ENCODE data around the gene CDH15.

Gene CDH15

DNA sequence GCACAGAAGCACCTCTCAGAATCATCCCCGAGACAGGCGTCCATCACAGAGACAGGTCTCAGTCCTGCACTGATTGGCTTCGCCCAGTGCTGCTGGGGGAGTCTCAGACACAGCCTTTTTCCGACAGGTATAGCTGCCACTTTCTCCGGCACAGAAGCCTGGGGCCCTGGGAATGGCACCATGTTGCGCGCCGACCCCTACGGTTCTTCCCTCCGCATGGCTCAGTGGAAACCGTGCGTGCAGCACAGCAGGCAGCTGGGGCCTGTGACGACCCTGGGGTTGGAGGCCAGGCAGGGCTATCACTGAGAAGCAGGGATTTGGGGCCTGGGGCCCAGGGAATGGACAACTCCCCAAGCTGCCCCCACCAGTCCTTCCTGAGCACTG is 29.7 kb upstream of the CDH15 start:
- FAIRE-seq: no peak

DNA sequence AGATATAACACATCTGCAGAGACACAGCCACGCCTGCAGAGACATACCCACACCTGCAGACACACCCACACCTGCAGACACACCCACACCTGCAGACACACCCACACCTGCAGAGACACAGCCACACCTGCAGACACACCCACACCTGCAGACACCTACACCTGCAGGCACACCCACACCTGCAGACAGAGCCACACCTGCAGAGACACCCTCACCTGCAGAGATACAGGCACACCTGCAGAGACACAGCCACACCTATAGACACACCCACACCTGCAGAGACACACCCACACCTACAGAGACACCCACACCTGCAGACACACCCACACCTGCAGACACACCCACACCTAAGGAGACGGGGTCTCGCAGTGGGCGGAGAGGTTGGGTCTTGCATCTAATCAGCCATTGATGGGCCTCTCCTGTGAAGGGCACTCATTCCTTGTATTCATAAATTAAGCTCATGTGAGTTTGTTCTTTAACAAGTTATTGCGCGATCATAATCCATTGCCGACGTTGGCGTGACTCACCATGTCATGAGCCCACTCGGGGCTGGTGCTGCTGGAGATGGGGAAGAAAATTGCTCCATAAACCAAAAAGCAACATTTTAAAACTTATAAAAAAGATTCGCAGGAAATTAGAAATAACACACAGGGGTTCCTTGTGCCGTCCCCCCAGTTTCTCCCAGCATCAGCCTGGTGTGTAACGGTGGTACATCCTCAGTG is 28.9 kb upstream of the CDH15 start:
- FAIRE-seq: no peak

DNA sequence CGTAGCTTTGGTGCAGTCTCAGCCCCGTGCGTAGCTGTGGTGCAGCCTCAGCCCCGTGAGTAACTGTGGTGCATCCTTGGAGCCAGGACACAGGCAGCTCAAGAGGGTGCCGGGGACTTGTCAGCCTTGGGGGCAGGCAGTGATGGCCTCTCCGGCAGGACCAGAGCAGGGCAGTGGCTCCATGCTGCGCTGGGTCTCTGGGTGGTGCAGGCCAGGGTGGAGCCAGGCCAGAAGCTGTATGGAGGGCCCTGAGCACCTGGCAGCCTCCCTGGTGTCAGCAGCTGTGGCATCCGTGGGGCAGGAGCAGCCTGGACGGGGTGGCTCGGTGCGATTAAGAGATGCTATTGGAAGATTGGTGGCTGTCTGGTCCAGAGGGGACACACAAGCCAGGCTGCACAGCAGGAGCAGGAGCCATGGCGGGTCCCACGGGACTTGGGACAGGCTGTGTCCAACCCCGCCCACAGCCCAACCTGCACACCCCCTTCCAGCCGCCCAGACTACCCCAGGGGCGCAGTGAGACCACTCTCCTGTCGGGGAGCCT is 28.3 kb upstream of the CDH15 start:
- no peak for FAIRE-seq

DNA sequence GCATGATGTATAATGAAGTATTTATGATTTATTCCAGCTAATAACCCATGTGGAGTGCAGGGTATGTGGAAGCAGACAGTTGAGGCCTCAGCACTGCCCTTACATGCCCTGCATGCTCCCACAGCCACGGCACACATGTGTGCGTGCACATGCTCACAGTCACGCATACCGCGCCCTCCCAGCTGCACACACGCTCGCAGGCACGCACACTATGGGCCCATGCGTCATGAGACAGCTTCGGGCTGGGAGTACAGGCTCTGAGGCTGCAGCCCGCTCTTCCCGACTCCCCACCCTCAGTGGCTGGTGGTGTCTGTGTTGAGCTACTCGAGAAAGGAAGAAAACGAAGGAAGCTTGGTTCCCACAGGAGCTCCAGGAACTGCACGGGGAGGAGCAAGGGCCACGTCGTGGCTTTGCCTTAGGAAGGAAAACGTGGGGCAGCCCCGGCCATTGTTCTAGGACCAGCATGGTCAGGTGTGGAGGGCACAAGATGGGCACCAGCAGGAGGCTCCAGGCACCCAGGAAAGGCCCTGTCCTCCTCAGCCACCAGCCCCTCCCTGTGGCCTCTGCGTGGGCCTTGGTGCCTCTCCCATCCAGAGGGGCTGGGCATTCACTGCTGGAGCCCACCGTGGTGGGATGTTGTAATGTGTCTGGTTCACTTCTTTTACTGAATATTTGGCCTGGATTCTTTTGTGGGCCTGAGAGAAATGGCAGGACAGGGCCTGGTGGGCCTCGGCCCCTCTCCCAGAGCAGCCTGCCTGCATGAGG is 27.5 kb upstream of the CDH15 start:
- no peak for FAIRE-seq

DNA sequence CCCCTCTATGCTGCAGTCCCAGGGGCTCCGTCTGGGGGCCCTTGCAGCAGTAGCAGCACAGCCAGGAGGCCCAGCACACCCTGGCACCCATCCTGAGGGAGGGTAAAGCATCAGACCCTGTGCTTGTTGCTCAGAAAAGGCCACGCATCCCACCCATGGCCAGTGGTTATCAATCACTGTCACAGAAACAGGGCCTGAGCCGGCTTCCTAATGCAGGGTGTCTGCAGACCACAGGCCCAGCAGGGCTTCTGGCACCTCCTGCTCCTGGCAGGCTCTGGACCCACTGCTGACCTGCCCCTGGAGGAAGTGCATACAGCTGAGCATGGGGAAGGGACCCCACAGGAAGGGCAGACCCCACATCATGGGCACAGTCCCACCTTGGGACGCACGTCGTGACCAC is 26.9 kb upstream of the CDH15 start:
- no peak for FAIRE-seq

DNA sequence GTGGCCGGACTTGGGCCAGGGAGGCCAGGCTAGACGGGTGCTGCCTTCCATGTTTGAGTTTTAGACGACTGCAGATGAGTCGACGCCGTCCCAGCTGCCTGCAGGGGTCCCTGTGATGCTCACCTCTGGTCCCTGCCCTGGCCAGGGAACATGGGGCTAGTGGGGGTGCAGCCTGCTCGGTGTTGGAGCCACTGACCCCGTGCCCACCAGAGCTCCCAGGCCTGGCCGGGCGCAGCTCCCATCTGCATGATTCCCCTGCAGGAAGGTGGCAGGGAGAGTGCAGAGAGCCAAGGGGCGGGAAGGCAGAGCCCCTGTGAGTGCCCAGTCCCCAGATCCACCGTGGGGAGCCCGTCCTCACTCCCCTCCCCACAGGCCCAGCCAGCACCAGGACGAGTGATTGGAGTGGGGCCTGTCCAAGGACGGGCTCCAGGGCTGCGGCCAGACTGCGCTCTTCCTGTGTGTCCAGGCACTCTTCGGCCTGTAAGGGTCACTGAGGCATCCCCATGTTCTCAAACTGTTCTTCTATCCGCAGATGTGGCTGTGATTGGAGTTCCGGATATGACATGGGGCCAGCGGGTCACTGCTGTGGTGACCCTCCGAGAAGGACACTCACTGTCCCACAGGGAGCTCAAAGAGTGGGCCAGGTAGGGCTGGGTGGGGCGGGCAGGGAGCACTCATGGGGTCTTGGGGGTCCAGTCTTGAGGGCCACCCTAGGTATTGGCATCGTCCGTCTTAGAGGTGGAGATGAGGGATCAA is 26.0 kb upstream of the CDH15 start:
- no peak for FAIRE-seq

DNA sequence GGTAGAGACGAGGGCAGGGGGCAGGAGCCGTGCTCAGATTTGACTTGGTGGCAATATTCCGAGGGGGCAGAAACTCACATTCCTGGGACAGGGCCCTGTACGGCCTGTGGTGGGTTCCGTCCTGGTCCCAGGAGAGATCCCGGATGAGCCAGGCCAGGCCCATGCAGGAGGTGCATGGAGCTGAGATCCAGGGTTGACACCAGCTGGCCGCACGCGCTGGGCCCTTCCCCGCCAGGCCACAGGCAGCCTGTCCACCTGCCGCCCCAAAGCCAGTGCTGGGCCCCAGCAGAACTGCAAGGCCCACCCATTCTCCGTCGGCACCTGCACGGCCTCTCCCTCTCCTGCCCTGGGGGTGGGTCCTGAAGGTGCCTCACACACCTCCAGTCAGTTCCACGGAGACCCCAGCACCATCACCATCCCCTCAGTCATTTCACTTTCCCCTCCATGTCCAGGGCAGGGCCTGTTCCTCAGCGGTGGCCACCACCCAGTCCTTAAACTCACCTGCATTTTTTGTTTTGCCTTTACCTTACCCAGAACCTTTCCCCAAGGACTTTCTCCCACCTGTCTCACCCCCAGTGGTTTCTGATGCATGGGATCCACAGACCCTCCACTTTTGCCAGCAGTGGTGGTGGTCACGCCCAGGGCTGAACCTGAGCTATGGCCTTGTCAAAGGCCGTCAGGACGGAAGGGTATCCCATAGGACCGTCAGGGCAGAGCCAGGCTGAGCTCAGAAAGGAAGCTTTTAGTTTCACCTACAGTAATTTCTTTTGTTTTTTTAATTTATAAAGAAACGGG is 25.1 kb upstream of the CDH15 start:
- FAIRE-seq: no peak

DNA sequence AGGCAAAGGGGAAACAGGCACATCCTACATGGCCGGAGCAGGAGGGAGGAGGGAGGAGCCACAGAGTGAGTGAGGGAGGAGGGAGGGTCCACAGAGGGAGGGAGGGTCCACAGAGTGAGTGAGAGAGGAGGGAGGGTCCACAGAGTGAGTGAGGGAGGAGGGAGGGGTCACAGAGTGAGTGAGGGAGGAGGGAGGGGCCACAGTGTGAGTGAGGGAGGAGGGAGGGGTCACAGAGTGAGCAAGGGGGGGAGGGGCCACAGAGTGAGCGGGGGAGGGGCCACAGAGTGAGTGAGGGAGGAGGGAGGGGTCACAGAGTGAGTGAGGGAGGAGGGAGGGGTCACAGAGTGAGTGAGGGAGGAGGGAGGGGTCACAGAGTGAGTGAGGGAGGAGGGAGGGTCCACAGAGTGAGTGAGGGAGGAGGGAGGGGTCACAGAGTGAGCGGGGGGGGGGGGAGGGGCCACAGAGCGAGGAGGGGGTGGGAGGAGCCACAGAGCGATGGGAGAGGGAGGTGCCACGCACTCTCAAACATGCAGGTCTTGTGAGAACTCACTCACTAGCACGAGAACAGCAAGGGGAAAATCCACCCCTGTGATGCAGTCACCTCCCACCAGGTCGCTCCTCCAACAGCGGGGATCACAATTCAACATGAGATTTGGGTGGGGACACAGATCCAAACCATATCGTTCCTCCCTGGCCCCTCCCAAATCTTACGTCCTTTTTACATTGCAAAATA is 24.3 kb upstream of the CDH15 start:
- FAIRE-seq: no peak

DNA sequence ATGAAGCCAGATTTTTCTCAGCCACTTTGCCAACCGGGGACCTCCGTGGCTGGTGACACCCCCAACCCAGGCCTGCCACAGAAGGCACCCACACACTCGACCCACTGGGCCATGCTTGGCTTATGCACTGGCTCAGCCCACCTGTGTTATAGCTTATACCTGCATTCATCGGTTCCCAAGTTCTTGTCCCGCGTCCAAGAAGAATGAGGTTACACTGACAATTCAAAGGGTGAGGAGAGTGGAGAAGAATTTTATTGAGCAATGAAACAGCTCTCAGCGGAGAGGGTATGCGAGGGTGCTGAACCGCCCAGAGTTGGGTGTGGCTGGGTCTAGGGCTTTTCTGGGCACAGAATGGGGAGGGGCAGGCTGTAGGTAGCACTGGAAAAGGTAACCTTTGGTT is 22.2 kb upstream of the CDH15 start:
- FAIRE-seq: no peak

DNA sequence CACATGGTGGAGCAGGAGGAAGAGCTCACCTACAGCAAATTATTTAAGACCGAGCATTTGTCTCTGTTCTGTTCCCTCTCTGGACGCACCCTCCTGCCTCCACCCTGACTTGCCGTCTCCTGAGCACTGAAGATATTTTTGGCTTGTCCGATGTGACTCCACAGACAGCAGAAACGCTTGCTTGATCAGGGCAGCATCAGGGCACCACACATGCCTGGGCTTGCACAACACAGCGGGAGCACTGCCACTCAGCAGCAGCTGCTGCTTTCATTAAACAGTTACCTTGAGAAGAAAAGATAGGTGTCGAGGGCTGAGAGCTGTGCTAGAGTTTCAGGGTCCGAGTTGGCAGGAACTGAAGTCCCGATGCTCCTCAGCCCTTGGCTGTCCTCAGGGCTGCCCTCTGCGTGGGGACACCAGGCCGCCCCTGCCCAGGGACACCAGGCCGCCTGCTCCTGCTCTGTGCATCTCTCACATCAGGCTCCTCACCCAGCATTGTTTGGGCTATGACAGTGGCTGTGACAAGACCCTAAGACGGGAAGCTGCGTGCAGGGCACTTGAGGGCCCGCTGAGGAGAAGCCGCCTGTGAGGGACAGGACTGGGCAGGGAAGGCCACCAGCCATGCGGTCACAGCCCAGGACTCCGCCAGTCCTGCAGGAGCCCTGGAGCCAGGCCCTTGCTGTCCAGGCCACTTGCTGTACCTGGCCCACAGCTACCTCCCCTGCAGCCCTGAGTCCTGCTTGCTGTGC is 21.3 kb upstream of the CDH15 start:
- no peak for FAIRE-seq

DNA sequence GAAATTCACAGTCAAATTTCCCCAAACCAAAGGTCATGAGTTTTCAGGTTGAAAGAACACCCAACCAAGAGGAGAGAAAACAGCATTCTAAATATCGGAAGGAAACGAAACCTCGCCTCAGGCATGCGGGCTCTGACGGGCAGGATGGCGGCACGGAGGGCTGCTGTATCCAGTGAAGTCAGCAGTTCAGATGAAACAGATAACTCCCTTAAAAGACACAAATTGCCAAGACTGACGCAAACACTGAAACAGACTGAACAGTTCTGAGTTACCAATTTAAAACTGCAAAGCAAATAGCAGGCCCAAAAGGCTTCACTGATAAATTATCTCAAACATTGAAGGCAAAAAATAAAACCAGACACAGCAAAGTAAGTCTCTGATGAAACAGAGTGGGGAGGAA is 20.6 kb upstream of the CDH15 start:
- no peak for FAIRE-seq

DNA sequence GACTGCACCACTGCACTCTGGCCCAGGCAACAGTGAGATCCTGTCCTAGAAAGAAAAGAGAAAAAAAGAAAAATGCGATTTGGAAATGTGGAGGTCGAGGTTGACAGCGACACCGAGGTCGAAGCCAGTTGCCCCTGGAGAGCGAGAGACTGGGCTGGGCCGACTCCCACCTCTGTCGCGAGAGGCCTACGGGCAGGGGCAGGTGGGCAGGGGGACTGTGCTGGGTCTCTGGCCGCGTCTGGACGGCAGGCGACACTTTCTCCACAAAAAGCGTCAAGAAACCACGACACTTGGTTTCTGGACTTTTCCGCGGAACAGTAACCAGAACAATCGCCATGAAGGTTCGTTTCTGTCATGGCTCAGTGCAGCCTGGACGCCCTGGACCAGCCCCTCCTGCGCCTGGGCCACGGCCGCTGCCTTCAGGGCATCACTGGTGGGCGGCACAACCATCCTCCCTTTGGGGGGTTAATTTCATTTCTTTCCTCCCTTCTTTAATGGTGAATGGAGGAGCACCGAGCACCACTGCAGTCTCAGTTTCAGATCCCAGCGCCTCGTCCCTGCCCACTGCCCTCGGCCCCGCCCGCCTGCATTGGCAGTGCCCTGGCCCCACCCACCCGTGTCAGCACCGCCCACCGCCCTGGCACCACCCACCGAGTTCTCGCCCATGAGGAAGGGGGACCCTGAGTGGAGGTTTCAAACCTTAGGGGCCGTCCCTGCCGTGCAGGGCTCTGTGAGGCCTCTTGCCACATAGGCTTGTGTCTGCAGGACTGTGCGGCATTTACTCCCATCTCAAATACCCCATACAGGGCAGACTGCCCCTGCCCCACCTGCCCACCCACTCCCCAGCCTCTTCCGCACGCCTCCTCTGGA is 18.5 kb upstream of the CDH15 start:
- no peak for FAIRE-seq

DNA sequence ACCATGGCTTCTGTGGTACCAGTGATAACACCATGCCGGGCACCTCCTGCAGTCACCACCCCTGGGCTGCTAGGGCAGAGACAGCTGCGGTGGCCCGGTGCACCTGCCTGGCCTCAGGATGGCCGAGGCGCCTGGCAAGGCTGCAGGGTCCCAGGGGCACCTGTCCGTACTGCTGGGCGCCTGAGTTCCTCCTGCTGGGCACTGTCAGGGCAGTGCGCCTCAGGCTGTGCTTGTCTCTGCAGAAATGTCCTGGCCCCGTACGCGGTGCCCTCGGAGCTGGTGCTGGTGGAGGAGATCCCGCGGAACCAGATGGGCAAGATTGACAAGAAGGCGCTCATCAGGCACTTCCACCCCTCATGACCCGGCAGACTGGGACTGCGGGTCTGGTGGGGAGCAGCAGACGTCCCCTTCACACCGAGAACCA is 17.7 kb upstream of the CDH15 start:
- no peak for FAIRE-seq

DNA sequence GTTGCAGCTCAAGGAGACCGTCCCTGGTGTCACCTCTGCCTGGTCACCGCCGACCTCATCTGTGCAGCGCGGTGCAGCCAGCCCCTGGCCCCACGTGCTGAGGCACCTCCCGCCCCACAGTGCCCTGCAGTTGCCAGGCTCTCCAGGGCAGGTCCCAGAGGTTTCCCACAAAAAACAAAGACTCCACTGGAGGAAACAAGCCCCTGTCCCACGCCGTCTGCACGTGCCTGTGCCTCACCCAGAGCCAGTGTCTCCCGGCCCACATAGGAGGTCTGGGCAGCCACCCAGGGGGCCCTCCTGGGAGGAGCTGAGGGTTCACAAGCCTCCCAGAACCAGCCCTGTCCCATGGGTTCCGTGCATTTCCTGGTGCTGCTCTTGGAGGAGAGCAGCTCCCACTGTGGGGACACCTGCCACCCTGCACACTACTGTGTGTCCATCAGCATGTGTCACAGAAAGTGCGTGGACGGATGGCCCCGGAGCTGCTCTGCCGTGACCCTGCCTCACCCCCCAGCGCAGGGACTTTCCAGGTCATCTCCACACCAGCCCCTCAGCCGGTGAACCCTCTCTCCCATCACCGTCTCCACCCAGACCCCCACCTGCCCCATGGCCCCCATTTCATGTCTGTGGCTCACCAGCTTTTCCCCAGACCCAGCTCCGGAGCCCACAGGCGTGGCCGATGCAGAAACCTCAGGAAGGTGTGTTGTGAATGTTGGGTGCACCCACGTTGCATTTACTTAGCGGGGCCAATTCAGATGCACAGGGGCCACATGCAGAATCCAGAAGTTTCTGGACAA is 17.0 kb upstream of the CDH15 start:
- no peak for FAIRE-seq

DNA sequence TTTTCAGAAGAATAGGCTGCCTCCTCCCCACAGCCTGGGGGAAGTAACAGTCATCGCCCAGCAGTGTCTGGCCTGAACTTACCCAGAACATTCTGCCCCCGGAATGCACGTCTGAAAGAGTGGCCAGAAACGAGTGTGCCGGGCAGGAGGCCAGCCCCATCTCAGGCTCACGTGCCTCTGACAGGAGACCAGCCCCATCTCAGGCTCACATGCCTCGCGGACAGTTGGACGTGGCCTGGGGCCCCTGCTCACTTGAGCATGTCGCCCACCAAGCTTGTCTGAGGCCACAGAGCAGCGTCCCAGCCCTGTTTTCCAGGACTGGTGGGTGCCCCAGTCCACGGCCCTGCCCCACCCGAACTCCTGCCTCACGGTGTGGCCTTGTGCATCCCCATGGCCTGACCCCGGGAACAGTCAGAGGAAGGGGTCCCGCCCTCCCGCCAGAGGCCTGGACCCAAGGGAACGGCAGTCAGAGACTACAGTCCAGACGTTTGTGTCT is 16.3 kb upstream of the CDH15 start:
- FAIRE-seq: no peak

DNA sequence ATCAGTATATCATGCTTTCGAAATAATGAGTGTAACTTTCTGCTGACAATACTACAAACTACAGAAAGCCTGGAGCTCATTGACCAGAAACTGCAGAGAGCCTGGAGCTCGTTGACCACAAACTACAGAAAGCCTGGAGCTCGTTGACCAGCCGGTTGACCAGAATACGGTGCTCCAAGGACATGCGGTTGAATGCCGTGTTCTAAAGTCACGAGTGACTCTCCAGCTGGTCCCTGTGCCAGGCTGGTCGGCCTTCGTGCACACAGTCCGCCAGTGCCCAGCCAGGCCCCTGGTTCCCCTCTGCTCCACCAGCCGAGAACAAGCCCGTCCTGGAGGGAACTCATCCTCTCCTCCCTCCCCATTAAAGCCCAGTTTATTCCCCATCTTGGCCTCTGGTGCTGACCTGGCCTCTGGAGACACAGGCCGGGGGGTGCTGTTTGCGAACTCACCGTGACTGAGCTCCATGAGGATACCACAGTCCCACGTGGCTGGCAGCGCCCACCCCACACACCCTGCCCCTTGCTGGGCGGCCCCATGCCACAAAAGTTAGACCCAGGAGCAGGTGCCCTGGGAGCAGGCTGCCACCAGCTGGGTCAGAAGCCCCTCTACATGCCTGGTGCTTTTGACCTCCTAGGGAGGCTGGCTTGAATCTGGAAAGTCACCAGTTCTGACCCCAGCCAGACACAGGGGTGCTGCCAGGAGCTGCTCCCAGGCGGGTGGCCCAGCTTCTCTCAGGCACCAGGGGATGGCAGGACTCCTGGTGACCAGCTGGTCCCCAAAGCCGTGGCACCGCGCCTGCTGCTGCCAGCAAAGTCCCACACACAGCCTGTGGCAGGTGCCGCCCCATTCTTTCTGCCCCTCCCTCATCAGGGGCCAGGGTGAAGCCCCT is 15.5 kb upstream of the CDH15 start:
- FAIRE-seq: no peak

DNA sequence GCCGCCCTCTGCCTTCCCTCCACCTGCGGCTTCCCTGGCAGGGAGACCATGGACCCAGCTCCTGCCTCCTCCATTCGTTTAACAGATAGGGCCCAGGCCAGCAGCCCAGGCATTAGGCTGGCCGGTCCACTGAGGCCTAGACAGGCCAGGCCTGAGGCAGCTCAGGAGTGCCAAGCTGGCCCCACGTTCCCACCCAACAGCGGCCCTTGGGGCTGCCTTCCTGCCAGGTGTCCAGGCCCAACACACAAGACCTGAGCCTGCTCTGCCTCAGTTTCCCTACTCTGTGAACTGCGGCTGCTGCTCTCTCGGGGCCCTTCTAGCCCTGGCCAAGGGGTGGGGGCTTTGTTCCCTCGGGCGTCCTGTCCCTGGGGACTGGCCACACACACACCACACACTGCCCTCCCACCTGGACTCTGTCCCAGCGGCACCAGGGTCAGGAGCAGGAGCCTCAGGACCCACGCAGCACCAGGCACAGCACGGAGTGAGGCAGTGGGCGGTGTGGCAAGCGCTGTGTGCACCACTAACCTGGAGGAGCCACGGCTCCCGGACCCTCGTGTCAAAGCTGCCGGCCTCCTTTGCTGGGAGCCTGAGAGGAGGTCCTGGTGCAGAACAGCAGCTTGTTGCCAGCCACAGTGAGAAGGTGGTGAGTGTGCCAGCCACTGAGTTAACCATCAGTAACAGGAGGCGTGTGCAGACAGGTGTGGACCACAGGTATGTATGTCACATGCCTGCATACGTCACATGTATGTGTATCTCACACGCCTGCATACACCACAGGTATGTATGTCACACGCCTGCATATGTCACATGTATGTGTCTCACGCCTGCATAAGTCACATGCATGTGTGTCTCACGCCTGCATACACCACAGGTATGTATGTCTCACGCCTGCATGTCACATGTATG is 14.6 kb upstream of the CDH15 start:
- FAIRE-seq: no peak

Measured in TTC549 (cell line).